ENCODE data around the gene WDR88. TPM values are rescaled to one million over a fixed set of nuclear protein-coding genes. Genes with fewer than 3 reads are reported as not detected.

The WDR88 gene, protein sequence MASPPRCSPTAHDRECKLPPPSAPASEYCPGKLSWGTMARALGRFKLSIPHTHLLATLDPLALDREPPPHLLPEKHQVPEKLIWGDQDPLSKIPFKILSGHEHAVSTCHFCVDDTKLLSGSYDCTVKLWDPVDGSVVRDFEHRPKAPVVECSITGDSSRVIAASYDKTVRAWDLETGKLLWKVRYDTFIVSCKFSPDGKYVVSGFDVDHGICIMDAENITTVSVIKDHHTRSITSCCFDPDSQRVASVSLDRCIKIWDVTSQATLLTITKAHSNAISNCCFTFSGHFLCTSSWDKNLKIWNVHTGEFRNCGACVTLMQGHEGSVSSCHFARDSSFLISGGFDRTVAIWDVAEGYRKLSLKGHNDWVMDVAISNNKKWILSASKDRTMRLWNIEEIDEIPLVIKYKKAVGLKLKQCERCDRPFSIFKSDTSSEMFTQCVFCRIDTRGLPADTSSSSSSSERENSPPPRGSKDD
- not detected in 2 replicates for total RNA-seq

DNA sequence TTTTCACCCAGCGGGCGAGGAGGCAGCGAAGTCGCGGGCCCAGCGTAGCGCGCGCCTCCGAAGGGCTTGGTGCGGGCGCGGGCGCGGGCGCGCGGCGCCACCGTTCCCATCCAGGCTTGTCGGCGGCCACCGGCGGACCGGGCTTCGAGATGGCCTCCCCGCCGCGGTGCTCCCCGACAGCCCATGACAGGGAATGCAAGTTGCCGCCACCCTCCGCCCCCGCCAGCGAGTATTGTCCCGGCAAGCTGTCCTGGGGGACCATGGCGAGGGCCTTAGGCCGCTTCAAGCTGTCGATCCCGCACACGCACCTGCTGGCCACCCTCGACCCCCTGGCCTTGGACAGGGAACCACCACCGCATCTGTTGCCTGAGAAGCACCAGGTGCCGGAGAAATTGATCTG lies at the start of gene WDR88:
TSS of gene WDR88 (plus strand) at position 94 of the 400 bp plus-strand sequence. CDS start at position 150, 56 bp downstream.

DNA sequence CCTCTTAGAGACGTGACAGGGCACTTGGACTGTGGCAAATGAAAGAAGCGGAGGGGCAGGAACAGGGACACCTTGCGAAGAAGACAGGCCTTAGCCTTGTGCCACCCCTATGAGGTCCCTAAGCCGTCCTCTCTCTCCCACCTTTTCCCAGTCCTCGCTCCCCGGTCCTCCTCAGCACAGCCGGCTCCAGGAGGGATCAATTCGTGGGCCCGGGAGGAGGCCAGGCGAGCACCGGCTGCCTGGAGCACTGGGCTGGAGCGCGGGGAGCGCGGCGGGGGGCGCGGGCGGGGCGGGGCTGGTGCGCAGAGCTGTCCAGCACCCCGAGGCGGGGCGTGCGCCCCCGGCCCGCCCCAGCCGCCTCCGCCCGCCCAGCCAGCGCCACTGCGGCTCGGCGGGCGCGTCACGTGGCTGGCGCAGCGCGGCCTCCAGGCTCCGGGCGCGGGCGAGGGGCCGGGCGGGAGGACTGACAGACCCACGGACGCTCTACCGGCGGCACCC lies 62.0 kb downstream of the WDR88 start, which contains the start of gene LRP3:
TSS of gene LRP3 (plus strand) at position 466 of the 498 bp plus-strand sequence. CDS start 456 bp downstream, outside the sequence.

Other genes with a start within 250 kb of the WDR88 start
- 13.9 and 16.2 TPM in 2 replicates for gene CEP89, start 160.2 kb upstream of the WDR88 start, total RNA-seq
- 0.64 and 3.0 TPM in 2 replicates for gene FAAP24, start 159.9 kb upstream of the WDR88 start, total RNA-seq
- gene RHPN2, start 67.2 kb upstream of the WDR88 start, total RNA-seq = 3.8 and 4.4 TPM in 2 replicates
- 2.5 and 6.1 TPM in 2 replicates for gene GPATCH1, start 50.9 kb upstream of the WDR88 start, total RNA-seq
- 36.7 and 48.1 TPM in 2 replicates for gene LRP3, start 62.2 kb downstream of the WDR88 start, total RNA-seq
- not detected in 2 replicates for gene SLC7A10, start 93.7 kb downstream of the WDR88 start, total RNA-seq
- gene CEBPA, start 170.4 kb downstream of the WDR88 start, total RNA-seq = under 0.01 and 0.80 TPM in 2 replicates
- gene CEBPG, start 241.6 kb downstream of the WDR88 start, total RNA-seq = 10.4 and 26.0 TPM in 2 replicates